ENCODE data around the gene GGT1.
"Not testable (repeated sequence)": the region's sequence is repeated elsewhere in the genome, so short reads cannot be mapped to it uniquely, and the experiment has no call there.

Gene GGT1

DNA sequence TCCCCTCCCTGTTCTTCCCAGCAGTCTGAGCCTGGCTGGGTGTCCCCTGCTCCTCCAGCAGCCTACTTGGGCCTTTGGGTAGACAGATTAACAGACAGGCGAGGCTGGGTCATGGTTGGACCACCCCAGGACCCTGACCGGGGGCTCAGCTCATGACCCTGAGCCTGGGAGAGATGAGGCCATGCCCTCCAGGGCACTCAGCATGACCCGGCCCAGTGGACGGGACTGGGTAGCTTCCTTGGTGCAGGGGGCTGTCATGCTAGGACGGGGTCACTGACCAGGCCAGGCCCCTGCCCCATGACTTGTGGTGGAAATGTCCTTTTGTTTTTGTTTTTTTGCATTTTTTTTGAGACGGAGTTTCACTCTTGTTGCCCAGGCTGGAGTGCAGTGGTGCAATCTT lies 5.3 kb downstream of the GGT1 start:
- peak overlapping the region; percentile 29 for H3K4me3 ChIP-seq (ENCODE audit: low read depth, low read length)

DNA sequence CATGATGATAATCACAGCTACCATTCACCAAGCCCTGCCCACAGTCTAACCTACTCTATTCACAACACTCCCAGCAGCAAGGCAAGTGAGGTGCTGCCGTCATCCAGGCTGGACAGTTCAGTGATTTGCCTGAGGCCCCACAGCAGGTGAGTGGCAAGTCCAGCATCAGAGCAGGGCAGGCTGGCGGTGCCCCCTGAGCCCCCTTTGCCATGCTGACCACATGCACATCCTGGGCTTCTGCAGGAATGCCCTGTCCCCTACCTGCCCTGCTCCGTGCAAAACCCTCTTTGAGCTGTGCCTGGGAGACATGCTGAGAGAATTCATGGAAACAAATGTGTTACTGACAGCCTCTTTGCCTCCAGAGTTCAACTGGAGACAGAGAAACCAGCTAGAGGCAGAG lies 6.9 kb downstream of the GGT1 start:
- not testable (repeated sequence) for H3K4me3 ChIP-seq (ENCODE audit: low read depth, low read length)

DNA sequence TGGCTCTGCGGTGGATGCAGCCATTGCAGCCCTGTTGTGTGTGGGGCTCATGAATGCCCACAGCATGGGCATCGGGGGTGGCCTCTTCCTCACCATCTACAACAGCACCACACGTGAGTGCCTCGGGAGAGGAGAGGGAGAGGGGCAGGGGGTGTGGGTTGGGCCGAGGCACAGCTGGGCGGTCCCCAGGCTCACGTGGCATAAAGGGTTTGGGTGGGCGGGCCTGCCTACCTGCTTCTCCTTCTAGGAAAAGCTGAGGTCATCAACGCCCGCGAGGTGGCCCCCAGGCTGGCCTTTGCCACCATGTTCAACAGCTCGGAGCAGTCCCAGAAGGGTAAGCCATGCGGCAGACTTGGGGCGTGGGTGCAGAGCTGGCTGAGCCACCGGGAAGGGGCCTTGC lies 11.8 kb downstream of the GGT1 start:
- H3K4me3 ChIP-seq (ENCODE audit: low read depth, low read length): not testable (repeated sequence)

DNA sequence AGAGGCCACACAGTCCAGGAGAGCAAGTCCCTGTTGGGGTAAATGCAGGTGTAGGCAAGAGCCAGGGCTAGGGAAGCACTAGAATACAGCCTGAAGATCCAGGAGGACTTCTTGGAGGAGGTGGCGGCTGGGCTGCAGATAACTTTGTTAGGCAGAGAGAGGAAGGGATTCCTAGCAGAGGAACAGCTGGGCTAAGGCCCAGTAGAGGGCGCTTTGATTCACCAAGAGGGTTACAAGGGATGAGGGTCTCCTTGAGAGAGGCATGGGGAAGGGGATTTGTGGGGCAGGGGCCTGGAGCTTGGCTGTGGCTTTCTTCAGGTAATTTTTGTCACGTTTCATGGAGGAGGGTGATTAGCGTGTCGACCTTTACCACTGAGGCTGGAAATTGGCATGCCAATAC lies 18.3 kb downstream of the GGT1 start:
- H3K4me3 ChIP-seq (ENCODE audit: low read depth, low read length): not testable (repeated sequence)

DNA sequence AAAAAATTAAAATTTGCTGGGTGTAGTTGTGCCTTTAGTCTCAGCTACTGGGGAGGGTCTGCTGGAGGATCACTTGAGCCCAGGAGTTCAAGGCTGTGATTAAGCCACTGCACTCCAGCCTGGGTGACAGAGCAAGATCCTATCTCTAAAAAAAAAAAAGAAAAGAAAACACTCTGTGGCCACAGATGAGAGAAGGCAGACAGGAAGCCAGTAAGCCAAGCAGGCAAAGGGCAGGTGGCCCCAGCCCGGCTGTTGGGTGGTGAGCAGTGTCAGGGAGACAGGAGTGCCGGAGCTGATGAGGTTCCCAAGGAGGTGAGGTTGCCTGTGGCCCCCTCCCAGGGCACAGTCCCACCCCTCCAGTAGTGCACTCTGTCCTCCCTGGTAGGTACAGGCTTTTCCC lies 19.6 kb downstream of the GGT1 start:
- not testable (repeated sequence) for H3K4me3 ChIP-seq (ENCODE audit: low read depth, low read length)

DNA sequence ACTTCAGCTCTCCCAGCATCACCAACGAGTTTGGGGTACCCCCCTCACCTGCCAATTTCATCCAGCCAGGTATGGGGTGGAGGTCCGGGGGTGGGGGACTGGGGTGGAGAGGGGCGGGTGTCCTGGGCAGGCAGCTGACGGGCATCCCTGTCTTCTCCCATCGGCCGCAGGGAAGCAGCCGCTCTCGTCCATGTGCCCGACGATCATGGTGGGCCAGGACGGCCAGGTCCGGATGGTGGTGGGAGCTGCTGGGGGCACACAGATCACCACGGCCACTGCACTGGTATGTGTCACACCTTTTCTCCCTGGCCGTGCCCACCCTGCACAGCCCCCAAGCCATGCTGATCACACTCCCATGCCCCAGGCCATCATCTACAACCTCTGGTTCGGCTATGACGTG lies 24.9 kb downstream of the GGT1 start:
- not testable (repeated sequence) for H3K4me3 ChIP-seq (ENCODE audit: low read depth, low read length)

DNA sequence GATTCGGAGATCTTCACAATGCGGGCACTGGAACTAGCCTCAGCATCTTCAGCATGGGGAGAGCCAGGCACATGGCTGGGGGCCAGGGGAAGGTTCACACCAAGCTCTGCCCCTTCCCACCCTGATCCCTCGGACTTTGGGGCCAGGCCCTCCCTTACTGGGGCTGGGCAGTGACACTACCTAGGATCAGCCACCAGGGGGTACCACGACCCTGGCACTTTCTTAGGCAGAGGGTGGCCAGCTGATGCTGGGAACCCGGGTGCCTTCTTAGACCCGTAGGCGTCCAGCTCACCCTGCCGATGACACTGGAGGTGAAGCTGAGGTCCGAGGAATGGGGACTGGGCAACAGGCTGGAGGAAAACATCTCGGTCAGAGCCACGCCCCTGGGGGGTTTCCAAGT lies 26.1 kb downstream of the GGT1 start:
- TF ChIP-seq, protein P1, sequence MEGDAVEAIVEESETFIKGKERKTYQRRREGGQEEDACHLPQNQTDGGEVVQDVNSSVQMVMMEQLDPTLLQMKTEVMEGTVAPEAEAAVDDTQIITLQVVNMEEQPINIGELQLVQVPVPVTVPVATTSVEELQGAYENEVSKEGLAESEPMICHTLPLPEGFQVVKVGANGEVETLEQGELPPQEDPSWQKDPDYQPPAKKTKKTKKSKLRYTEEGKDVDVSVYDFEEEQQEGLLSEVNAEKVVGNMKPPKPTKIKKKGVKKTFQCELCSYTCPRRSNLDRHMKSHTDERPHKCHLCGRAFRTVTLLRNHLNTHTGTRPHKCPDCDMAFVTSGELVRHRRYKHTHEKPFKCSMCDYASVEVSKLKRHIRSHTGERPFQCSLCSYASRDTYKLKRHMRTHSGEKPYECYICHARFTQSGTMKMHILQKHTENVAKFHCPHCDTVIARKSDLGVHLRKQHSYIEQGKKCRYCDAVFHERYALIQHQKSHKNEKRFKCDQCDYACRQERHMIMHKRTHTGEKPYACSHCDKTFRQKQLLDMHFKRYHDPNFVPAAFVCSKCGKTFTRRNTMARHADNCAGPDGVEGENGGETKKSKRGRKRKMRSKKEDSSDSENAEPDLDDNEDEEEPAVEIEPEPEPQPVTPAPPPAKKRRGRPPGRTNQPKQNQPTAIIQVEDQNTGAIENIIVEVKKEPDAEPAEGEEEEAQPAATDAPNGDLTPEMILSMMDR (IDR thresholded peaks at IDR 0.05; ENCODE audit: borderline replicate concordance, insufficient read depth, low read depth, low read length): peak; percentile 46
- H3K4me3 ChIP-seq (ENCODE audit: low read depth, low read length): not testable (repeated sequence)

DNA sequence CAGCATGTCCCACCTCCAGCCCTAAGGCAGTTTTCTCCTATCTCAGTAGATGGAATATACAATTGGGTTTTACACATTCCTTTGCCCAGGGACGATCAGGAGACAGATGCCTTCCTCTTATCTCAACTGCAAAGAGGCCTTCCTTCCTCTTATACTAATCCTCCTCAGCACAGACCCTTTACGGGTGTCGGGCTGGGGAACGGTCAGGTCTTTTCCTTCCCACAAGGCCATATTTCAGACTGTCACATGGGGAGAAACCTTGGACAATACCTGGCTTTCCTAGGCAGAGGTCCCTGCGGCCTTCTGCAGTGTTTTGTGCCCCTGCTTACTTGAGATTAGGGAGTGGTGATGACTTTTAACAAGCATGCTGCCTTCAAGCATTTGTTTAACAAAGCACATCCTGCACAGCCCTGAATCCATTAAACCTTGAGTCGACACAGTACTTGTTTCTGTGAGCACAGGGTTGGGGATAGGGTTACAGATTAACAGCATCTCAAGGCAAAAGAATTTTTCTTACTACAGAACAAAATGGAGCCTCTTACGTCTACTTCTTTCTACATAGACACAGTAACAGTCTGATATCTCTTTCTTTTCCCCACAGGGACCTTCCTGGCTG lies 27.9 kb downstream of the GGT1 start:
- not testable (repeated sequence) for H3K4me3 ChIP-seq (ENCODE audit: low read depth, low read length)

DNA sequence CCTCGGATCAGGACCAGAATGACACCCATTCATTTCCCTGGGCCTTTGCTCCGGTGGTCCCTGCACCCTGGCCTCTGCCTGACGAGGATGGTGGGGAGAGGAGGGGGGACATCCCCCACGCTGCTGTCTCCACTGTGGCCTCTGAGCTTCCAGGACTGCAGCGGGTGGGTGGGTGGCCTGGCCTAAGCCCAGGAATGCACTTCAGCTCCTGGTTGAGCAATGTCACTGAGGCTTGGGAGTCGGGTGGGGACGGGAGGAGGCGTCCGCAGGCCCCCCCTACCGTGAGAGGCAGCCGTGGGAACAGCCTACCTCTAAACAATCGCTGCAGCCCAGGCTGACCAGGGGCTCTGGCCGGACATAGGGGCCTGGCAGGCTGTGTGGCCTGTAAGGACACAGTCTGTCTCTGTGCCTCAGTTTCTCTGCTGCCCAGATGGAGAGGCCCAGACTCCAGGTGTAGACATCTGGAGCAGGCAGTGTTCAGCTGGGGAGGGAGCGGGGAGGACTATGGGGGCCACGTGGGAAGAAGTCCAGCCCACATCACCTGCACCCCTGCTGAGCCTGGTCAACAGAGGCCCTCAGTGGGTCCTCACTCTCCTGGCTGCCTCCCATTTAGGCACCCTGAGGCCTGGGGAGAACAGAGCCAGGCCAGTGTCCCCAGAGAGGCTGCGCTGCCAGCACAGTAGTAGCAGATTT lies 28.6 kb downstream of the GGT1 start:
- not testable (repeated sequence) for H3K4me3 ChIP-seq (ENCODE audit: low read depth, low read length)

DNA sequence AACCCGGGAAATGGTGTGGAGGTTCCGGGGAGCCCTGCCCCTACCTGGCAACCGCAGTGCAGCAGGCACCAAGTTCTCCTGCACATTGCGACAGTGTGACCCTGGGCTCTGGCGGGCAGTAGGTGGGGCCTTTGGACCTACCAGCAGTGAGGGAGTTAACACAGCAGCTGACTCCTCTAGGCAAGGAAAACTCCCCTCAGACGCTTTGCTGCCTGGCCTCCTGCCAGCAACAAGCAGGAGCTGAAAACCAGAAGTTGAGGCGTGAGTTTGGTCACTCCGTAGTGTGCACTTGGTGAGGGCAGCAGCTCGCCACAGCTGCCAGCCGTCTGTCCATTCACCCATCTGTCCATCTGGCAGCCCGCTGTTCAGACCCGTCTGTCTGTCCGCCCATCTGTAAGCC lies 29.6 kb downstream of the GGT1 start:
- not testable (repeated sequence) for H3K4me3 ChIP-seq (ENCODE audit: low read depth, low read length)

DNA sequence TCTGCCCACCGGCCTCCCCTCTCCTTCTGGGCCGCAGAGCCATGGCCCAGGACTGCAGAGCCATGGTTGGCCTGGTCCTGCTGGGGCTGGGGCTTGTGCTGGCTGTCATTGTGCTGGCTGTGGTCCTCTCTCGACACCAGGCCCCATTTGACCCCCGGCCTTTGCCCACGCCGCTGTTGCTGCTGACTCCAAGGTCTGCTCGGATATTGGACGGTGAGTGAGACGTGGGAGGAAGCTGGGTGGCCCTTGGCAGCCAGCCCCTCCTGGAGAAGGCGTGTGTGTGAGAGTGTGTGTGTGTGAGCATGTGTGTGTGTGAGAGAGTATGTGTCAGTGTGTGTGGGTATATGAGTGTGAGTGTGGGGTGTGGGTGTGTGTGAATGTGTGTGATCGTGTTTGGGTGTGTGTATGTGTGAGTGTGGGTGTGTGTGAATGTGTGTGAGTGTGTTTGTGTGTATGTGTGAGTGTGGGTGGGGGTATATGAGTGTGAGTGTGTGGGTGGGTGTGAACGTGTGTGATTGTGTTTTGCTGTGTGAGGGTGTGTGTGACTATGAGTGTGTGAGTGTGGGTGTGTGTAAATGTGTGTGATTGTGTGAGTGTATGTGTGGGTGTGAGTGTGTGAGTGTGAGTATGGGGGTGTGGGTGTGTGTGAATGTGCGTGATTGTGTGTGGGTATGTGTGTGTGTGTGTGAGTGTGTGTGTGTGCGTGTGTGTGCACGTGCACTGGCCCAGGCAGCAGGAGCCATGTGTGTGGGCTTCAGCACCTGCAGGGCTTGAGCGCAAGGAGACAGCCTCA lies 30.4 kb downstream of the GGT1 start:
- H3K4me3 ChIP-seq (ENCODE audit: low read depth, low read length): not testable (repeated sequence)

DNA sequence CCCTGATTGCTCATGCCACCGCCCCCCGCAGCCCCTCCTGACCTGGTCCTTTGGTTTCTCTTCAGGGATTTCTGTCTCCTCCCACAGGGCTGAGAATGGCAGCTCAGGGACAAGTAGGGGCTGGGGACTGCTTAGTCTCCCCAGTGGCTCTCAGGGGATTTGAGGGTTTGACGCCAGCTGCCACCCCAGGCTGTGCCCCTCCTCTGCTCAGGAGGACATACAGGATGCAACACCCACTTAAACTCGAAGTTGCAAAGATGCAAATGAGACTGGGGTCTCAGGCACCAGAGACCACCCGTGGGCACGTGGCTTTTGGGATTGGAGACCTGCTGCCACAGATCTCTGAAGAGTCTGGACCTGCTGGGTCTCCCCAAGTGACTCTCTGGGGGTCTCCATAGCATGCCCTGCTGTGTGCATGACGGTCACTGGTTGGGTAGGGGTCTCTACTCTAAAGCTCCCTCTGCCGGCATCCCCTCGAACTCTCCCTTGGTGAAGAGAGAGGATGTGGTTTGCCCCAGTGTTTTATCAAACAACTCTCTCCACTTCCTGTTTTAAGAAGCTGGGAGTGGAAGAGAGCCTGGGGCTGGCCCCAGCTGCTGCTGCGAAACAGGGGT lies 31.9 kb downstream of the GGT1 start:
- H3K4me3 ChIP-seq (ENCODE audit: low read depth, low read length): not testable (repeated sequence)
- TF ChIP-seq, protein P1 (IDR thresholded peaks at IDR 0.05; ENCODE audit: borderline replicate concordance, insufficient read depth, low read depth, low read length): peak; percentile 28; the same call in 1 of the 2 replicates

DNA sequence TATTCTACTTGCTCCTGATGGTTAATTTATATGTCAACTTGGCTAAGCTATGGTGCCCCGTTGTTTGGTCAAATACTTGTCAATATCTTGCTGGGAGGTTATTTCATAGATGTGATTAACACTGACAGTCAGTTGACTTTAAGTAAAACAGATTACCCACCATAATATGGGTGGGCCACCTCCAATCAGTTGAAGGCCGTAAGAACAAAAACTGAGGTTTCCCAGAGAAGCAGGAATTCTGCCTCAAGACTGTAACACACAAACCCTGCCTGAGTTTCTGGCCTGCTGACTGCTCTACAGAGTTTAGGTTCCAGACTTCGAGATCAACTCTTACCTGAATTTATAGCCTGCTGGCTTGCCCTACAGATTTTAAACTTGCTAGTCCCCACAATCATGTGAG lies 33.5 kb downstream of the GGT1 start:
- not testable (repeated sequence) for H3K4me3 ChIP-seq (ENCODE audit: low read depth, low read length)

DNA sequence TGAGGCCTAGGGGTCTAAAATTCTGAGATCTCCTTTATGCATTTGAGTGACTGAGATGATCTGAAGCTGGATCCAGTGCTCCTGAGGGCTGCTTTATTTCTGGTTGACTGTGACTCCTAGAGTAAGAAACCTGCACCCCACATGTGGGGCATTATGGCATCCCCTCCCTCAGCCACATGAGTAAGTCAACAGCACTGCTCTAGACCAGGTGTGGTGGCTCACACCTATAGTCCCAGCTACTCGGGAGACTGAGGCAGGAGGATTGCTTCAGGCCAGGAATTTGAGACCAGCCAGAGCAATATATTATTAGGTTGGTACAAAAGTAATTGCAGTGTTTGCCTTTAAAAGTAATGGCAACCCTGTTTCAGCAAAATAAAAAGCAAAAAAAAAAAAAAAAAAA lies 39.3 kb downstream of the GGT1 start:
- H3K4me3 ChIP-seq (ENCODE audit: low read depth, low read length): not testable (repeated sequence)

DNA sequence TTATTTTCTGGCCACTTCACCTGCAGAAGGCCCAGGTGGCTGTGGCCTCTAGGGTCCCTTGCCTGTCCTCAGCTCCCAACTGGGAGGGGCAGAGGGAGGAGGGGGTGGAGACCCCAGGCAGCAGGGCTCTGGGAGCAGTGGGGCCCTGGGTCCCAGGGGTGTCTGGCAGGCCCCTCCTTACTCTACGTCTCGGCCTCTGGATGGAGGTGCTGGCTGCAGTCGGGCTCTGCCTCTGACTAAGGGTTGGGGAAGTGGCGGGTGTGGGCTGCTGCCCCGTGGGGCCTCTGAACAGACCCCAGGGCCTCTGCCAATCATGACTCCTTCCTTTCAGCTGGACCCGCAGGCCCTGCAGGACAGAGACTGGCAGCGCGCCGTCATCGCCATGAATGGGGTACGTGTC lies 41.4 kb downstream of the GGT1 start:
- H3K4me3 ChIP-seq (ENCODE audit: low read depth, low read length): not testable (repeated sequence)

DNA sequence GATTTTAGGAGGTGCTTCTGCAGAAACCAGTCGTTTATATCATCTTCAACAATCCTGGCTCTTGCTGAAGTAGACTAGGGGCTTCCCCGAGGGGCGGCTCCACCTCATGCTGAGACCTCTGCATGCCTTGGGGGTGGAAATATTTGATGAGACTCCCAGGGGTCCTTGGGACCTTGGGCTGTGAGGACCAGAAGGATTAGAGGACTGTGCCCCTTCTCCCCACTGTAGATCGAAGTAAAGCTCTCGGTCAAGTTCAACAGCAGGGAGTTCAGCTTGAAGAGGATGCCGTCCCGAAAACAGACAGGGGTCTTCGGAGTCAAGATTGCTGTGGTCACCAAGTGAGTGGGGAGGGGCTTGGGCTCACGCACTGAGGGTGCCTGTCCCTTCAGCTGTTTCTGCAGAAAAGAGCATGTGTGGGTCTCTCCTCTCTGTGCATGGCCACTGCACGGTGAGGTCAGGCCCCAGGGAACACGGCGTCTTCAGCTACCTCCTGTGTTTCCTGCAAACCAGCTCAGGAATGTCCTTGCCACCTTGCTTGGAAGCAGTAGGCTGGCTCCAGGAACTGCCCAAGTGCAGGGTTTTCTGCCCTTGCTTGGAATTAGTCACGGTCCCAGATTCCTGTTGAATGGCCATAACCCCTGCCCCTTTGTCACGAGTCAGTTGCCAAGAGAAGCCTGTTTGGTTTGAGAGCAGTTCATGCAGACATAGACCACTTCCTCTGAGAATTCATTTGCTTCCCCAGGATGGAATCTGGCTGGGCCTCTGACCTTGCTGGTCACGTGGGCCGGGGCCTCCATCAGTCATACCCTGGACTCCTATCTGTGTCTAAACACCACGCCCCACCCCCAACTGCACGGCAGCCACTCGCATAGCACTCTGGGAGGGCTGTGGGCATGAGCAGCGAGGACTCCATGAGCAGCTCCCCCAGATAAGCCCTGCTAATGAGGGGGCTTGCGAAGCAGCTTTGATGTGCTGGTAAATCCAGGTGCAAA lies 42.7 kb downstream of the GGT1 start:
- H3K4me3 ChIP-seq (ENCODE audit: low read depth, low read length): not testable (repeated sequence)

DNA sequence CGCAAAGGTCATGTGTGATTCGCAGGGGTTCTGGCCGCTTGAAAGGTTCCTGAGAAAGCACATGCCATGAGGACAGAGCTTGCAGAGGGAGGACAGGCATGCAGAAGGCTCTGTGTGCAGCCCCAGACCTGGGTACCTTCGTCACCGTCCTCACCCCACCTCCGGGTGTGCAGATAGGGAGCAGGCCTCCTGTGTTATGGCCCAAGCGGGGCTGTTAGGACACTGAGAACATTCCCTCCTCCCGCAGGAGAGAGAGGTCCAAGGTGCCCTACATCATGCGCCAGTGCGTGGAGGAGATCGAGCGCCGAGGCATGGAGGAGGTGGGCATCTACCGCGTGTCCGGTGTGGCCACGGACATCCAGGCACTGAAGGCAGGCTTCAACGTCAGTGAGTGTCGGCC lies 43.8 kb downstream of the GGT1 start:
- not testable (repeated sequence) for H3K4me3 ChIP-seq (ENCODE audit: low read depth, low read length)

All from GM12875 (cell line).